Activated T-cell treated with anti-CD3 and anti-CD28 coated beads for 1 hour (primary cell): ENCODE data around the gene FNBP1.

Experiments used
- DNase-seq: peaks from one replicate; pipeline ENCODE4 v3.0.0-alpha.2; 2020; ENCODE audit warnings: low read depth

FNBP1 gene

DNA sequence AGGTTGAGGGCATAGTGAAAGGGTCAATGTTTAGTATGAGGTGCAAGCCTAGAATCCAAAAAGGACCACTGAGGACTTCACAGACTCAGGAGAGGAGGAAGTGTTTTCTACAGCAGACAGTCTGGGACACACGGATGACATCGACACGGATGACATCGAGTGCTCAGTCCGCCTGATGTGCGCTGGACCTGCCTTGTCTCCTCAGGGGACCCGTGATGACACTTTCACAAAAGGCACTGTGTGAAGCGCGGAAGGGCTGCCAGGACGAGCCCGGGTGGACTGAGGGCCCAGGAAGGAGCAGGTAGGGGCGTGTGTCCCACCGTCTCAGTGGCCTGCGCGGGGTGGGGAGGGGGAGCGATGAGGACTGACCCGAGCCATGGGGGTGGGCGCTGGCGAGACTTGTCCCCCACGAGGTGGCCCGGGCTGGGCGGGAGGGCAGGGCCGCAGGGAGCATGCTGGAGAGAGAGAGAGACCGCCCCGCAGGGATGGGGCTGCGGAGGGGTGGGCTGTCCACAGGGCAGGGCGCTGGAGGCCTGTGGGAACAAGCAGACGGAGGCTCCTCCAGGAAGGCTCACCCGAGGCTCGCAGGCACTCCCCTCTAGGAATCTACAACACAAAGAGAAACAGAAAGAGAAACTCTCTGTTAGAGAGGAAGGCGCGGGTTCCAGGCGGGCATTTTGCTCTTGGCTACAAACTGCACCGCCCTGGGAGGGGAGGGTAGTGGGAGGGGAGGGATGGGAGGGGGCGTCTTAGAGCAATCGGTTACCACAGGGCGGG lies 152.9 kb downstream of the FNBP1 start:
- DNase-seq: no peak

DNA sequence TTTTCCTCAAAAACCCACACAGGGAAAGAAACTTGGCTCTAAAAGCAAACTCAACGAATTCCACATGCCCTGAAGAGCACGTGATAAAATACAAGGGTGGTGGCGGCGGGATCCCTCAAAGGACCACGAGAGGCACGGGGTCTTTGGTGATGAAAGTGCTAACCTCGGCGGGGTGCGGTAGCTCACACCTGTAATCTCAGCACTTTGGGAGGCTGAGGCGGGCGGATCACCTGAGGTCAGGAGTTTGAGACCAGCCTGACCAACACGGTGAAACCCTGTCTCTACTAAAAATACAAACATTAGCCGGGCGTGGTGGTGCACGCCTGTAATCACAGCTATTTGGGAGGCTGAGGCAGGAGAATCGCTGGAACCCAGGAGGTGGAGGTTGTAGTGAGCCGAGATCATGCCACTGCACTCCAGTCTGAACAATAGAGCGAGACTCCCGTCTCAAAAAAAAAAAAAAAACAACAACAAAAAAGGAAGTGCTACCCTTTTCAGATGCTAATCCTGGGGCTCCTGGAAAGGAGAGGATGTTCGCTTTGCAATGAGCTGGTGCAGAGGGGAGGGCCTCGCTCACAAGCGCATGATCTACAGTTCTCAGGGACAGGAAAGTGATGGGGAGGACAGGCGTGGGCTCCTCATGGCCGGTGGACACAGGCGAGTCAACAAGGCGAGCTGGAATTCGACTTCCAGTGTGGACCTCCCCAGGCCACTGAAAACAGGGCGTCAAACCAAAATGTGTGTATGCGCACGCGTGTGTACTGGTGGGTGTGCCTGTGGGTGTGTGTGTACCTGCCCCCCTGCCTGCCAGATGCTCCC lies 153.7 kb downstream of the FNBP1 start:
- DNase-seq: no peak

DNA sequence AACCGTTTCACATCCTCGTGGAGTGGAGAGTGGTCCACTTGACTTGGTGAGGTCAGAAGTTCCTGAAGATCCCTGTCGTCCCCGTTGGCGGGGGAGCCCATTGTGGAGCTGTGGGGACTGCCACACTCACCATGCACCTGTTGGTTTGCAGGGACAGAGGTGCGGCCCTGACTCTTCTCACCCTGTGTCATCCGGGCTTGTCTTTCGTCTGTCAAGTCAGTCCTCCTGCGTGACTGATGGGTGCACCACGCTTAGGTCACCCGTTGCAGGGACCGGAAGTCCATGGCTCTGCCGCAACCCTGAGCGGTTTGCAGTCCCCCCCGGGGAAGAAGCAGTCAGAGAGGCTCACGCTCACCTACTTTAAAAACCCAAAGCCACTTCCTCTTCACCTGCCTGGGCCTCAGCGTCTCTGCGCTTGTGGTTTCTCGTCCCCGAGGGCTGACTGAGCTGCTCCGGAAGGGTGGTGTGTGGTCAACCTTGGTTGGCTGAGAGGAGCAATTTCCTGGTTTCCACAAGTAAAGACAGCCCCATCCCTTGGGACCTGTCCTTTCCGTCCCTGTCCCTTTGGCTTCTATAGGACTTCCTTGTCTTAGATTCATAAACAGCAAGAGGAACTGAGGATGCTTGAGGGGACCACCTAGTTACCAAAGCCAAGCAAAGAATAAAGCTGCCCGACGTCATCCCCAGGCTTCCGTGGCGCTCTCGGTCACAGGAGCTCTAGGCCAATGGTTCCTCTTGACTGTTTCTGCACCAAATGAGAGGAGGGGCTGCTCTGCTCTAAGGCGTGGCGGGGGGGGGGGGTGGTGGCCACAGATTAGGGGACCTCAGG lies 154.5 kb downstream of the FNBP1 start:
- peak; percentile 74 for DNase-seq

DNA sequence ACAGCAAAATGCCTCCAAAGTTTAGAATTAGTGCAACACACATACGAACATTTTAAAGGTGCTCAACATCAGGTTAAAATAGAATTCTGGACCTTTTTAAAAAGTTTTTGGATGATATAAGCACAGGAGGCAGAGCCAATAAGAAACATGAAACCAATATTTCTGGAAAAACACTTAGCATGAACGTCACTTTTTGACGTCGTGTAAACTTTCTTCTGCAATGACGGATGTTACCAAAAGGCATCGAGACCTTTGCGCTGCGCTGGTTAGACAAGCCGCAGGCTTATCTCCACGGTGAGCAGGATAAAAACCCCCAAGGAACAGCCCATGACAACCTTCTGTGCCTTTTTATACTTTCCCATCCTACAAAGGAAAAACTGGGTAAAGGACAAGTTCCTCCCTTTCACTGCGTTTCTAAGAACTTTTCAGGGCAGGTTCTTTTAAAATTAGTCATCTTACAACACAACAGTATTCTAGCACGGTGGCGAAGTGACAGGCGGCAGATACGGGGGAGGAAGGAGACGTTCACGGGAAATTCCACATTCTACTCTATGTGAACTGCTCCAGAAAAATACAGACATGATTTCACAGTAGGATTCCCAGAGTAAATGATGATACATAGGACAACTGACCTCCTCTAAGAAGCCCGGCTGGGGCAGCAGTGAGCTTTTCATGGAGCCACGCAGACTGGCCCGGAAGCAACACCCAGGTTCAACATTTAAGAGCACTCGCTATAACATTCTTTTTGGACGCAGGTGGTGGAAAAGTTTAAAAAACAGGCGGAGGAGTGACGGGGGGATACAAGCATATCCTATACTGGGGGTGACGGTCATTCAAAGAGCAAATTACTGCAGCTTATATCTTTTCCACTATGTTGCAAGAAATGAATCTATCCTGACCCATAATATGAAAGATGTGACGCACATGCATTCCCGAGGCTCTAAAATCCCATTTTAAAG lies 155.4 kb downstream of the FNBP1 start:
- DNase-seq: no peak

DNA sequence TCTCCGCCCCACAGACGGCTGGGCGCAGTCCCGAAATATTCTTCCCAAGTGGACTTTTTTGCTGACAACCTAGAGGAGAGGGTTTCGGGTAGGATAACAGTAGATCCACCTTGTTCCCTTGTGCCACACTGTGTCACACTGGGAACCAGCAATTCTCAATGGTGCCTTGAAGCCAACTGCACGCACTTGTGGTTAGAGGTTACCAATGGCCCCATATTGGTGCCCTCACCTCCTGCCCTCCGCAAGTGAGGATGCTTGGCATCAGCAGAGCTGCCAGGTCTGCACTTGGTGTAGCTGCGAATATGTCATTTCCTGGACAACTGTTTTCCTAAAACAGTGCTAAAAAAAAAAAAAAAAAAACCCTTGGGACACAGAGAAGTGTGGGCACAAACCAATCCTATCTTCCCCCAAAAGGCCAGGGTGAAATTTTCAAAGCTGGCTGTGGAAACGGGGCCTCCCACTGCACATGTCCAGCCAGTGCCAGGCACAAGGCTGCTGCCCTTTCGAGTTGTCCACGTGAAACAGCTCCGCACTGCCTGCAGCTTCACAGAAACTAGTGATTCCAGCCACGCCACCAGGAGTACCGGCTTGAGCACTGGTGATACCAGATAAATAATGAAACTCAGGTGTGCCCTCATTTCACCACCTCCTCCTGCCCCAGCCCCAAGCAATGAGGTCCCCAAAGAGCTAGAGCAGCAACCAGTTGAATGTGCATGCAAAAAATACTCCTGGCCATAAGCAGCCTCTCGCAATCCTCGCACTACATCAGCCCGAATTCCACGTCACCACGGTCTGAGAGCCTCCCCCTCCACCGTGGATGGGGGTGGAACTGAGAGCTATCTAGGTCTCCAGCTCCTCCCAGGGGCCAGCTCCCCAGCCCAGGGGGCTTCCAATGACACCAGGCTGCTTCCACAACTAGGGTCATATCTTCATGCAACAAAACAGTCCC lies 156.5 kb downstream of the FNBP1 start:
- DNase-seq: no peak

DNA sequence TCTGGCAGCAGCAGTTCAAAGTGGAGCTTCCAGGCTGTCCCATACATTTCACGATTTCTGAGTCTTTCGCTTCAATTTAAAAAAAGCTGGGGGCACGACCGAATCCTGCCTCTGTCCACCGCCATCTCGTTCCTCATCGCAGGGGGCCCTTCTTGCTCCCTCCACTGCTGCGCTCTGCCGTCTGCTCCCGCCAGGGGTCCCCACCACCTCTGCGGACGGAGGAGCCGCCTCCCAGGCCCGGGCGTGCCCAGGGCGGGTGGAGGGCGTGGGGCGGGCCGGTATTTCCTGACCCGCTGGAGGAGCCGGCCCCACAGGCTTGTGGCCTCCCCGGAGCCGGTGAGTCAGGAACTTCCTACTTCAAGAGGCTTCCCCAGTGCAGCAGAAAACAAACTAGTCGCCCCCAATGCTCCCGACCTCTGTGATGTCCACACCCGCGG lies 157.3 kb downstream of the FNBP1 start:
- DNase-seq: peak; percentile 81

DNA sequence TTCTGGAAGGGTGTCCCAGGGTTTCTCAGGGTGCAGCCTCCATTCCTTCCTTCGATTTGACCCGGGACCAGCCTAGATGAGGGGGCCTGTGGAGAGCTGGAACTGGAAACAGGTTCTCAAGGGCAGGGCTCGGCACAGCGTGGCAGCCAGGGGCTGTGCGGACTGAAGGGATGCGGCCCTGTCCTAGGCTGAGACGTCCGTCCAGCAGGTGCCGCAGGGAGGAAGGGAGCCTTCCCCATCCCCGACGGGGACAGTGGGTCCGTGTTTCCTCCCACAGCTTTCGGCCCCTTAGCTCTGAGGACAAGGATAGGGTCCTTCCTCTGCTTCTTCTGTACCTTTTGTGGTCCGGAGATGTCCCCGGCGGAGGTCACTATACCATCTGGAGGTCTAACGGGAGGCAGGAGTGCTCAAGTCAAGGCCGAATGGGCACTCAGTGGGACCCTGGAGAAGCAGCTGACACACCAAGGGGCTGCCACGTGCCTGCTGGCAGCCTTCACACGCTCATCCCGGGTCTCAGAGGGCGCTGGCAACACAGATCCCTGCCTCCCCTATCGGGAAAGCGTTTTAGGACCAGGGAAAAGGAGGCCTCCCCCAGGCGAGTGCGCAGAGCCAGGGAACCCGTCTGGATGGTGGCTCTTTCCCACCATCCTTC lies 157.8 kb downstream of the FNBP1 start:
- DNase-seq: no peak

DNA sequence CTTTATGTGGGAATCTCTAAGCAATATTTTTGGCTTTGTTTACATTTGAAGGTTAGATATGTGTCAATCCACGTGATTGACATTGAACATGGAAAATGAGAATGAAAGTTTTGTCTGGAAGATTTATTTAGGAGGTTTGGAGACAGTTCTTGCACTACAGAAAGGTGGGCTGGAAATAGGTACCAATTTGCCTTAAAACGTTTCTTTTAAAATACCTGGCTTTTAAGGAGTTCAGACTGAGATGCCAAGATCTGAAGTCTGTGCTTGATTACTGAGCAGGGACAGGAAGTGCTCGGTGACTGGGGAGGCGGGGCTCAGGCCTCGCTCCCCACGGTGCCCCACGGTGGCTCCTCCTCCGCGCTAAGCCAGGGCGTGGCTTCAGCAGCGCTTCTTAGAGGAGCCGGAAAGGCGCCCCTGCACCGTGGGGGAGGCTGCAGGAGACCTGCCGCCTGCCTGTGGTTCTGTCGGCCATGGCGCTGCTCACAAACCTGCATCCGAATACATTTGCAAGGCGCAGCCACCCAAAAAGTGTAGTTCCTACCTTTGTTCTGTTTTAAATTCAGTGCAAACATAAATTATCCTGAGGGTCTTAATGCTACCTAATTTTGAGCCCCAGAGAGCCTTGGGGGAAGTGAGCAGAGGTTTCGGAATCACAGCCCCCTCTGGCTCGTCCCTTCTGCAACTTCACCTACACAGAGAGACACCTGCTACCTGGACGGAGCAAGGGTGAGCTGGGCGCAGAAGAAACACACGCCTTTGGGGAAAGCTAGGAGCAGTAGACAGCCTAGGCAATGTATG lies 158.6 kb downstream of the FNBP1 start:
- peak; percentile 96 for DNase-seq

DNA sequence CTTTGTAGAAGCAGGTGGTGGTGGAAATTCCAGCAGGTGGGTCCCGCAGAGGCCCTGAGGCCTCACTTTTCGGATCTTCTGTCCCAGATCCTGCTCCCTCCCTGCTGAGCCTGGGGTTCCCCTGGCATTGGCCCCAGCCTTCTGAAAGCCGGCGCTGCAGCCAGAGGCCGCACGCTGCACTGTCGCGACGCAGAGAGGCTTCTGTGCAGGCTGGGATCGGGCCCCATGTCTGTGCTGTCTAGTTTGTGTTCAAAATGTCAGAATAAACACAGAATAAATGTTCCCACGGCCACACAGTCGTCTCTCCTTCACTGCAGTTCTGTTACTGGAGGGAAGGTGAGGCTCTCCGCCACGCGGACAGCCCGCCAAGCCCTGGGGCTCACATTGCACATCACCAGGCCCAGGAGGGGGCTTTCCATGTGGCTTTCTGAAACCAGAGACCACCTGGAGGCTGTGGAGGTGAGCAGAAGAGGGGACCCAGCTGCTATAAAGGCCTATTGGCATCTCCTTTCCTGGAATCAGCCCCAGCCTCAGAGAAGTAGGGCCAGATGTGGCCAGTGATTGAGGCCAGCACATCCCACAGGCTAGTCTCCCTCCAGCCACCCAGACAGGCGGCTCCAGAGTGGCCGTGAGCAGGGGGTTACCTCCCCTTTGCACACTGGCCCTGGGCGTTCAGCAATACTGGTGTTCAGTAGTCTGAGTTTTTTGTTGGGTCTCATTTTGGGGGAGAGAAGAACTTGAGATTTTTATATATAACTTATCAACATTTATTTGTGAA lies 161.3 kb downstream of the FNBP1 start:
- no peak for DNase-seq

DNA sequence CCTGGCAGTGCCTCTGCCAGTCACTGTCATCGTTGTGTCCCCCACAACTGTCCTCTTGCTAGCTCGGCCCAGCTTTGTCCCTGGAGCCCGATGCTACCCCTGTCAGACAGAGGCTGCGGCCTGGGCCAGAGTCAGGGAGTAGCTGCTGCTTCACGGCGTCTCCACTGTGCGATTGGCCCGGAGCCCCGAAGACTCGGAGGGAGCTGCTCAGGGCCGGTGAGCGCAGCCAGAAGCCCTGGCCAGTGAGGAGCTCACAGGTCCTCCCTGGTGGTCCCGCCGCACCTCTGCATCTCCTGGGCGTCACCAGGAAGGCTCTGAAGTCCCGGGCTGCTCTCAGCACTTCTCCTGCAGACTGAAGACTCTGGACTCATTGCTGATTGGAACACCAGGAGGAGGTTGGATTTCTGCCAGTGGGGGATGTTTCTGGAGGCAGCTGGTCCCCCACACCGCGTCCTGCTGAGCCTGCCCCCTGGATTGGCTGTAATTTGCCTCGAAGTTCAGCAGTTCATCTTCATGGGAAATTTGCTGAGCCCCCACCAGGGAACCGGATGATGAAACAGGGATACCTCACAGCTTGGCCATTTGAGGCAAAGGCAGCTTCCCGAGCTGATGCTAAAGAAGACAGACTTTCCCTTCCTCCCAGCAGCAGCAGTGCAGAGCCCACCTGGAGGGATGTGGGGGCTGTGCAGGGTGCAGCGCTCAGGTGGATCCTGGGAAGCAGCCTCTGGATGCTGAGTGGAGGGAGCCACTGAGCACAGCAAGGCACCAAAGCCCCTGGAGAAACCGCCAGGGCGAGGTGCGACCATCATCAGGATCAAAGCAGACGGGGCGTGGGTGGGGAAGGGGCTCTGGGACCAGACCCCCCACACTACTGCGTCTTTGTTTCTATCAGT lies 162.1 kb downstream of the FNBP1 start:
- no peak for DNase-seq

DNA sequence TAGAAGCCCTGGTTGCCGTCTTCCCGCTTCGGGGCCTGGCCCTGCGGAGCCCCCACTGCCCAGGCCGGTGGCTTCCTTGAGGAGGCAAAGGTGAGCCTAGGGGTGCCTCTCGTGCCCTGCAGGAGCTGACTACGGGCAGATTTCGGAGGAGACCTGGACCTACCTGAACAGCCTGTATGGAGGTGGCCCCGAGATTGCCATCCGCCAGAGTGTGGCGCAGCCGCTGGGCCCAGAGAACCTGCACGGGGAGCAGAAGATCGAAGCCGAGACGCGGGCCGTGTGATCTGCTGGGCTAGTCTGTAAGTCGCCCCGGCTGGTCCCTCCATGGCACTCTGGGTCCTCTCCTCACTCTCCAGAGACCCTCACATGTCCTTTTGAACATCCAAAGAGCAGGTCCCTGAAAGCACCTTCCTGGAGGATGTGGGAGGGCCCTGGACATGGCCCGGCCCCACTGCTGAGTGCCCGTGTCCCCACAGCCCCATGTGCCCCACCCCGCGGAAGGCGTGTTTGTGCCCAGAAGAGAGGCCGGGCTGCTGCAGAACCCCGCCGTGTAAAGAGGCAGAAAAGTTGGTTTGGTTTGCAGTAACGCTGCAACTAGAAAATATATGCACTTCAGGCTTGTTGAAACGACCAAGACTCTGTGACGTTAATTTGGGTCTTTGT lies 162.9 kb downstream of the FNBP1 start:
- DNase-seq: no peak

DNA sequence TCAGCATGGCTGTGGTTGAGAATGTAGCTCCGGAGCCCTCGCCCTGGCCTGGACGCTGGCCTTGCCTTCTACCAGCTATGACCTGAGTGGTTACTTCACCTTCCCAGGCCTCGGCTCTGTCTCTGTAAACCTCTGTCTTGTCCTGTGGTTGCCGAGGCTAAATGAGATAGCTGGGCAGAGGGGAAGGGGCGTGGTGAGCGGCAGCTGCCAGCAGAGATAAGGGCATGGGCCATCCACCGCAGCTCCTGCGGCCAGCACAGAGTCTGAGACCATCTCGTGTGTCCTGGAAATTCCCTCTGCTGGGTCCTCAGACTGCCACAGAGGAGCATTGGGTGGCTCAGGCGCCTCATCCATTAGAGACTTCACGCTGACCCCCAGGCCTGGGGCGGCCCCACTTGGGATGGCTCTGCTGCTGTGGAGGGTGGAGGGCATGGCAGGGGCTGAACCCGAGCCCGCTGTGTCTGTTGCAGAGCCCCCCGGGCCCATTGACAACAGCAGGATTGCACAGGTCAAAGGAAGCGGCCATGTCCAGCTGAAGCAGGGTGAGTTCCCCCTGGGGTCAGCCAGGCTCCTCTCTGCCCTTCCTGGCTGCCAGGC lies 163.8 kb downstream of the FNBP1 start:
- no peak for DNase-seq

DNA sequence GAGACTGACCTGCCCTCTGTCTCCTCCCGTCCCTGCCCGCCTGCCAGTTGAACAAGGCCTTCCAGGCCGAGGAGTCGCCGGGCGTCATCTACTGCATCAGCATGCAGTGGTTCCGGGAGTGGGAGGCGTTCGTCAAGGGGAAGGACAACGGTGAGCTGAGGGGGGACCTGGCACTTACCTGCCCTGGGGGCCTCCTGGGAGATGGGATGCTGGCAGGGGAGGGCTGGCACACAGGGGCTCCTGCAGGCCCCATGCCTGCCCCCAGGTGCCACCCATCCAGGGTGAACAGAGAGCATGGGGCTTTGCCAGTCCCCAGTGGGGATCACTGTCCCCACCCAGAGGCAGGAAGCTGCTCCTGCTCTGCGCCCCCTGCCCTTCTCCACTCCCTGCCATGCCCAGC lies 164.7 kb downstream of the FNBP1 start:
- no peak for DNase-seq

DNA sequence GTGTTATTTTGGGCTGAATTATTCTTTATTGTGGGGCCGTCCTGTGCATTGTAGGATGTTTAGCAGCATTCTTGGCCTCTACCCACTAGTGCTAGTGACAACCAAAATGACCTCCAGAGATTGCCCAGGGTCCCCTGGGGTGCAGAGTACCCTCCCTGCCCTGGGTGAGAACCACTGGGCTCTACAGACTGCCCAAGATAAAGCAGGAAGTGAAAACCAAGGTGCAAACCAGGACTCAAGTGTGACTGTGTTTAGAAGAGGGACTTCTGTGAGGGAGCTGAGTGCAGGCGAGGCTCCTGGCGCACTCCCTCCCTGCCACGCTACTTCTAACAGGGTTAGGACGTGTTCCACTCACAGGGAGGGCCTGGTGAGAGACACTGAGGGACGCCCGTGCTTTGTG lies 166.2 kb downstream of the FNBP1 start:
- DNase-seq: no peak

DNA sequence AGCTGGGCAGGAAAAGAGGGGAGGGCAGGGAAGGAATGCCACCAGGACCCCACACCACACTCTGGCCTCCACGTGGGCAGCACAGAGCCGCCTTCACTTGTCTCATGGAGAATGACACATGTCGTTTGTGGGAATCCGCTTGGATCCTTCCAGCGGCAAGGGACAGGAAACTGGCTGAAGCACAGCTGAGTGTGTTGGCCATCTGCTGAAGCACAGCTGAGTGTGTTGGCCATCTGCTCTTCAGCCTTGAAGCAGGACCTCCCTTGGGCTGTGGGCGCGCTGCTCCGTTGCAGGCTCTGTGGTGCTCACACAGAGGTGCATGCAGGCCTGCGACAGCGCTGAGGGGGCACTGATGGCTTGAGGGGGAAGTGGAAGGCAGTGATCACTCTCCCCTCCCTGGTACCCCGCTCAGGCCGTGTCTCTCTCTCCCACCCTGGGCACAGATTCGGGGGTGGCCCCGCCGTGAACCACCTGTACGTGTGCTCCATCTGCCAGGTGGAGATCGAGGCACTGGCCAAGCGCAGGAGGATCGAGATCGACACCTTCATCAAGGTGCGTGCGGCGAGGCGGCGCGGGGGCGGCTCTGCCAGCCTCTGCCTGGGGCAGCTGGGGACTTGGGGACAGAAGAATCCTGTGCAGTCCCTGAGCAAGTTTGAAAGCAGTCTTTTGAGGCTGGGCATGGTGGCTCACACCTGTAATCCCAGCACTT lies 167.1 kb downstream of the FNBP1 start:
- DNase-seq: no peak
